Bronchial epithelial cell (primary cell): ENCODE results near the gene KLHL35. TPM values are rescaled to one million over a fixed set of nuclear protein-coding genes. Genes with fewer than 3 reads are reported as not detected.

ENCODE experiments used
- DNase-seq: peaks from one replicate; pipeline ENCODE4 v3.0.0-alpha.2; 2010; ENCODE audit warnings: low read depth
- FAIRE-seq: peaks from 2 replicates; lab custom pipeline; 2011; peaks lifted over from hg19 to GRCh38; lab: Jason Lieb, UNC
- H3K27me3 ChIP-seq: 2 replicates; pipeline ENCODE4 v1.5.1; 2011; ENCODE audit warnings: low read length; ENCODE audit not compliant: control insufficient read depth, insufficient read depth
- H3K36me3 ChIP-seq: 2 replicates; pipeline ENCODE4 v1.5.1; 2011; ENCODE audit warnings: low read length; ENCODE audit not compliant: control insufficient read depth, insufficient read depth
- H3K4me3 ChIP-seq: 2 replicates; pipeline ENCODE4 v1.5.1; 2011; ENCODE audit warnings: mild to moderate bottlenecking, low read depth, low read length, control low read depth
- total RNA-seq: library from RNA; depleted of rRNA; stranded (reverse); fragments of >200 nt; gene quantifications from 2 replicates; pipeline ENCODE4 v1.2.1, GENCODE V29; 2014
- TF ChIP-seq, protein P1 (sequence below): IDR thresholded peaks from 2 replicates; pipeline ENCODE4 v1.5.1; 2011; ENCODE audit warnings: mild to moderate bottlenecking, moderate library complexity, low read length, control low read depth, inconsistent platforms; ENCODE audit not compliant: insufficient read depth, severe bottlenecking

The KLHL35 gene
- total RNA-seq, 1 donor from 2014 or later: 0.79 TPM

DNA sequence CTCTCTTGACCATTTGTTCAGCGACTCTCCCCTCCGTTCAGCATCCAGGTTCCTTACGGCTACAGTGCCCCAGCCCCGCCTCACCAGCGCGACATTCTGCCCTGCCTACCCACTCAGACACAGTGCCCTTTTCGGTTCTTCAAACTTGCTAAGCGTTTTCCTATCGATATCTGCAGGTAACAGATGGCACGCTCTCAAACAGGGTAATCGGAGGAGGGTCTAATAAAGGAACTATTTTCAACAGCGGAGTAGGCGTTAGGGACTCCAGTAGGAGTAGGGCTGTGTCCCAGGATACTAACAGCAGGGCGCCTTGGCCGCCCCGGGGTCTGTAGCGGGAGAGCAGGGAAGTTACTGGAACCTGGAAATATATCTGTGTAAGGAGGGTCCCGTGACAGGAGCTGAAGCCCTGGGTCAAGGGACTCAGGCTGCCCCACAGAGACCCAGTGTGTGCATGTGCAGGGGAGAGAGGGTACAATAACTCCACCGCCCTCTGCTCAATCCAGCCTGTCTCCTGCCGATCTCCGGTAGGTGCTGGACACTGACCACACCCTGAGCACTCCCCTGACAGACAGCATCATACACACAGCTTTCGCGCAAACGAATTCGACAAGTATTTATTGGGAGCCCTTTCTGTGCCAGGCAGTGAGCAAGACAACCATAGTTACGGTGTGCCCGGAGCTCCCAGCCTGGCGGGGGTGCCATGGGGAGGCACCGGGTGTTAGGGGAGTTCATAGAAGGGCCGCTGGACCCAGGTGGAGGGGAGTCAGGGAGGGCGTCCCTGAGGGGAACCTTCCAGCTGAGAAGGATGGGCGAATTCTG is 2.1 kb downstream of the KLHL35 start:
- peak overlapping the region; percentile 26 for H3K4me3 ChIP-seq
- no peak for DNase-seq
- FAIRE-seq: no peak
- no peaks in the 10 kb centered on the region for H3K36me3 ChIP-seq
- peaks cover 11% of the 10 kb centered on the region for H3K27me3 ChIP-seq
- TF ChIP-seq, protein P1, sequence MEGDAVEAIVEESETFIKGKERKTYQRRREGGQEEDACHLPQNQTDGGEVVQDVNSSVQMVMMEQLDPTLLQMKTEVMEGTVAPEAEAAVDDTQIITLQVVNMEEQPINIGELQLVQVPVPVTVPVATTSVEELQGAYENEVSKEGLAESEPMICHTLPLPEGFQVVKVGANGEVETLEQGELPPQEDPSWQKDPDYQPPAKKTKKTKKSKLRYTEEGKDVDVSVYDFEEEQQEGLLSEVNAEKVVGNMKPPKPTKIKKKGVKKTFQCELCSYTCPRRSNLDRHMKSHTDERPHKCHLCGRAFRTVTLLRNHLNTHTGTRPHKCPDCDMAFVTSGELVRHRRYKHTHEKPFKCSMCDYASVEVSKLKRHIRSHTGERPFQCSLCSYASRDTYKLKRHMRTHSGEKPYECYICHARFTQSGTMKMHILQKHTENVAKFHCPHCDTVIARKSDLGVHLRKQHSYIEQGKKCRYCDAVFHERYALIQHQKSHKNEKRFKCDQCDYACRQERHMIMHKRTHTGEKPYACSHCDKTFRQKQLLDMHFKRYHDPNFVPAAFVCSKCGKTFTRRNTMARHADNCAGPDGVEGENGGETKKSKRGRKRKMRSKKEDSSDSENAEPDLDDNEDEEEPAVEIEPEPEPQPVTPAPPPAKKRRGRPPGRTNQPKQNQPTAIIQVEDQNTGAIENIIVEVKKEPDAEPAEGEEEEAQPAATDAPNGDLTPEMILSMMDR: no peak

DNA sequence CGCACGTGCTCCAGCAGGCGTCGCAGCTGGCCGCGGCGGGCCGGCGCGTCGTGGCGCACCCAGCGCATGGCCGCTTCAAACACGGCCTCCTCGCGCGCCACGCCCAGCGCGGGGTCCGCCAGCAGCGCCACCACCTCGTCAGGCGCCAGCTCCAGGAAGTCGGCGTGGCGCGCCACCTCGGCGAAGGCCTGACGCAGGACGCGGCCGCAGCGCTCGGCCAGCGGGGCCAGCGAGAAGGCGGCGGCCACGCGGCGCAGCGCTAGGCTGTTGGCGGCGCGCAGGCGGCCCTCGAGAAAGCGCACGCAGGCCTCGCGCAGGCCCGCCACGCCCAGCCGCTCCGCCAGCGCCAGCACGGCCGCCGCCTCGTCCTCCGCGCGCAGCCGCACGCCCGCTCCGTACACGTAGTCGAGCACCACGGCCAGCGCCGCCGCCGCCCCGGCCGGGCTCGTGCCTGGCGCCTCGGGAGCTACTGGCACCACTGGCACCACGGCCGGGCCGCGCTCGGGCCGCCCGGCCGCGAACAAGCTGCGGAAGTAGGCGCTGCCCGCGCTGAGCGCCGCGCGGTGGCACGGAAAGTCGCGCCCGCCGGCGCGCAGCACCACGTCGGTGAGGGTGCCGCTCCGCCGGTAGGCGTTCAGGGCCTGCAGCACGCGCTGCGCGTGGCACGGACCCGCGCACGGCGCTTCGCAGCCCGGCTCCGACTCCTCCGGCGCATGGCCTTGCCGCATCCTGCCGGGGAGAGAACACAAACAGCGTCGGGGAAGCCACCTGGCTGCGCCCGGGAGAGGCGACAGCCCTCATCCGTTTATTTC is 2.9 kb downstream of the KLHL35 start:
- Histone ChIP-seq H3K27me3 (peaks cover 11% of the 10 kb centered on the region), H3K4me3 (peak overlapping the region; percentile 26), H3K36me3 (no peaks in the 10 kb centered on the region)
- peak; percentile 44 for DNase-seq
- TF ChIP-seq, protein P1: no peak
- no peak for FAIRE-seq

DNA sequence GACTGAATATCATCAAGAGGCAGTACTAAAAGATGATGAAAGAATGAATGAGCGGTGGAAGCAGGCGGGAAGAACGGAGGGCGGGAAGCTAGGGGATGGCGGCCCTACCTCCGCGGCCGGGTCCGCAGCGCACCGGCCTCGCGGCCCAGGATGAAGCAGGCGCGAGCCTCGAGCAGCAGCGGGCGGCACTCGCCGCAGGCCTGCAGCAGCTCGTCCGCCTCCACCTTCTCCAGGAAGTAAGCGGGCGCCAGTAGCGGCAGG is 3.4 kb downstream of the KLHL35 start:
- no peak for DNase-seq
- Histone ChIP-seq H3K36me3 (no peaks in the 10 kb centered on the region), H3K27me3 (peaks cover 11% of the 10 kb centered on the region), H3K4me3 (peak overlapping the region; percentile 5)
- TF ChIP-seq, protein P1: no peak
- FAIRE-seq: no peak

DNA sequence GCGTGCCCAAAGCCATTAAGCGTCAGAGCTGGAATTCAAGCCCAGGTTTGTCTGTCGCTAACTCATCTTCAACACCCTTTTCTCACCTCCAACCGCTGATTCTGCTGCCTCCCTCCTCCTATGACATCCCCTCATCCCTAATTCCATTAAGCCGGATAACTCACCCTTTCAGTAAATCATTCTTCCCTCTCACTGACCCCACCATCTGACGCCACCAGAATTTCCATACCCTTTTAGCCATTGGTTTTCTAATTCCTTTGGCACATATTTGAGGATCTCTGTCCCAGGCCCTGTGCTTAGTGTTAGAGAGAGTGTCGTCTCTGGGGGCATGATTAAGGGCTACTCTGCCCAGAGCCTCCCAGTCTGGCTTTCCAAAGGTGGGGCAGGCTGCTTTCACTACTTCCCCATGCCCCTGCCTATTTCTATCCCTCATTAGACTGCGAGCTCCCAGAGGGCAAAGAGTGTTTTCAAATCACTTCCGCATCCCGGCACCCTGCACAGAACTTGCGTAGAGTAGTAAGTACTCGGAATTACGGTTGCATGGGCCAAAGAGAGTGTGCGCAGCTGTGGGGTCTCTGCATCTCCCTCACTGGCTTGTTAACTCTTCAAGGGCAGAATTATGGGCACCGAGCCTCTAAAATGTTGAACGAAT is 3.9 kb downstream of the KLHL35 start:
- DNase-seq: no peak
- peaks cover 11% of the 10 kb centered on the region for H3K27me3 ChIP-seq
- TF ChIP-seq, protein P1: no peak
- no peak overlapping the region for H3K4me3 ChIP-seq
- FAIRE-seq: no peak
- no peaks in the 10 kb centered on the region for H3K36me3 ChIP-seq

DNA sequence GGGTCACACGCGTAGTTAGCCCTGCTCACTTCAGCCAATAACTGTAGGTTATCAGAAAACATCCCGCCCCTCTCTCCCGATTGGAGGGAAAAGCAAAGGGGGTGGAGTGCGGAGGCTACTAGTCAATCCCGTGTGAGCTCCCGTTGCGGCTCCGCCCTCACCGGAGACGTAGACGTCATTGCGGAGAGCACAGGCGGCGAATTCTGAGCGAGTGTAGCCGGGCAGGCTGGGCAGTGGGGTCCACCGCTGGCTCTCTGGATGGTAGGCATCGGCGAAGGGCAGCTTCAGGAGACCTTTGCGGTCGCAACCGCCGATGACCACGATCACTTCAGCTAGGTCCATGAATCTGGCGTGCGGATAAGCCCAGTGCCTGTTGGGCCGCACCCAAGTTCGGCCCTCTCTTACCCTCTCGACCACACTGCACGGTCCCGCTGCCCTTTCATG is 4.7 kb downstream of the KLHL35 start:
- Histone ChIP-seq H3K27me3 (peaks cover 11% of the 10 kb centered on the region), H3K36me3 (peaks cover under 1% of the 10 kb centered on the region), H3K4me3 (peak overlapping the region; percentile 42)
- peak; percentile 80 for DNase-seq
- FAIRE-seq: no peak
- TF ChIP-seq, protein P1: no peak
